CD4-positive, alpha-beta memory T cell (primary cell): ENCODE measurements around the gene C2orf81. TPM values are rescaled to one million over a fixed set of nuclear protein-coding genes. Genes with fewer than 3 reads are reported as not detected.

Source experiments
- CTCF ChIA-PET: fragments of 350-600 bp; sonication (Branson Sonifier 250); formaldehyde crosslinking; loops from one replicate; lab custom pipeline; 2021; ENCODE audit warnings: inconsistent platforms; ENCODE audit not compliant: partially characterized antibody; lab: Charles Lee
- POLR2A ChIA-PET: fragments of 350-600 bp; sonication (Branson Sonifier 250); formaldehyde crosslinking; loops from one replicate; lab custom pipeline; 2021; ENCODE audit not compliant: partially characterized antibody; lab: Charles Lee
- DNase-seq, 5 donors: peaks; one replicate each; pipeline versions ENCODE4 v3.0.0 to v3.0.0-alpha.2; 2020 to 2022; ENCODE audit warnings: mixed read lengths in 1 of 5
- H3K27ac ChIP-seq: one replicate; pipeline ENCODE4 v1.7.0; 2013; ENCODE audit warnings: low read depth, low read length
- H3K27me3 ChIP-seq: 2 replicates; pipeline ENCODE4 v1.7.0; 2013; ENCODE audit warnings: mild to moderate bottlenecking, low read length, moderate library complexity; ENCODE audit not compliant: insufficient read depth
- H3K36me3 ChIP-seq: 2 replicates; pipeline ENCODE4 v1.7.0; 2013; ENCODE audit warnings: mild to moderate bottlenecking, low read length, moderate library complexity; ENCODE audit not compliant: insufficient read depth
- H3K4me1 ChIP-seq: 2 replicates; pipeline ENCODE4 v1.7.0; 2013; ENCODE audit warnings: mild to moderate bottlenecking, low read length, moderate library complexity; ENCODE audit not compliant: insufficient read depth
- H3K4me3 ChIP-seq, 2 donors: one replicate each; pipeline ENCODE4 v1.7.0; 2013; ENCODE audit warnings: low read length in 2 of 2, mild to moderate bottlenecking in 1 of 2
- H3K9me3 ChIP-seq, 2 donors: one replicate each; pipeline ENCODE4 v1.7.0; 2013; ENCODE audit warnings: low read length in 2 of 2, control low read depth in 1 of 2; ENCODE audit not compliant: control insufficient read depth in 1 of 2
- H3K27ac Mint-ChIP-seq, 7 donors: one replicate each; pipeline ENCODE4 v1.8.0; 2020 to 2021; ENCODE audit warnings: mixed read lengths in 7 of 7, mild to moderate bottlenecking in 6 of 7, inconsistent platforms in 3 of 7, moderate library complexity in 3 of 7
- H3K27me3 Mint-ChIP-seq, 2 donors: one replicate each; pipeline ENCODE4 v1.8.0; 2020 to 2021; ENCODE audit warnings: mixed read lengths in 2 of 2
- H3K36me3 Mint-ChIP-seq, 2 donors: one replicate each; pipeline ENCODE4 v1.8.0; 2020 to 2021; ENCODE audit warnings: mixed read lengths in 2 of 2, inconsistent platforms in 1 of 2, mild to moderate bottlenecking in 1 of 2
- H3K4me1 Mint-ChIP-seq, 4 donors: one replicate each; pipeline ENCODE4 v1.8.0; 2020 to 2021; ENCODE audit warnings: mixed read lengths in 4 of 4, mild to moderate bottlenecking in 1 of 4
- H3K4me3 Mint-ChIP-seq, 8 donors: one replicate each; pipeline ENCODE4 v1.8.0; 2020 to 2021; ENCODE audit warnings: mixed read lengths in 8 of 8, mild to moderate bottlenecking in 7 of 8, moderate library complexity in 6 of 8, inconsistent platforms in 3 of 8
- H3K9me3 Mint-ChIP-seq, 8 donors: one replicate each; pipeline ENCODE4 v1.8.0; 2020 to 2021; ENCODE audit warnings: mixed read lengths in 8 of 8, mild to moderate bottlenecking in 5 of 8, inconsistent platforms in 3 of 8, moderate library complexity in 1 of 8
- intact Hi-C: fragments of 100-400 bp; cut with micrococcal nuclease; formaldehyde crosslinking; loops from one replicate; pipeline ENCODE4 v1.15.1; 2023
- polyA plus RNA-seq, 2 donors: library from polyadenylated mRNA; unstranded; fragments of 300-500 nt; fragmentation: Illumina TruSeq; gene quantifications; one replicate each; pipeline ENCODE4 v1.2.3, GENCODE V29; 2021
- total RNA-seq, 2 experiments: library from RNA; stranded (reverse); gene quantifications; one replicate each; pipeline ENCODE4 v1.2.3, GENCODE V29; 2021

Gene C2orf81
- total and polyA plus RNA-seq, 4 experiments from 2014 or later: 1.5 to 7.5 (median 3.4) TPM

DNA sequence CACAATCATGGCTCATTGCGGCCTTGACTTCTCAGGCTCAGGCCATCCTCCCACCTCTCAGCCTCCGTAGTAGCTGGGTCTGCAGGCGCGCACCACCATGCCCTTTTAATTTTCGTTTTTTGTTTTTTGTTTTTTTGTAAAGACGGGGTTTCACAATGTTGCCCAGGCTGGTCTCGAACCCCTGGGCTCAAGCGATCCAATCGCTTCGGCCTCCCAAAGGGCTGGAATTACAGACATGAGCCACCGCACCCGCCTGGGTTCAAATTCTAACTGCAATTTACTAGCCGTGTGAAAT is 29.0 kb downstream of the C2orf81 start:
- CTCF ChIA-PET: interaction anchor here (0.7 to 4.0 kb wide), 15 partner anchors 9 to 569 kb away, joined by 3 to 22 read pairs (median 4); partner anchors contain the start of genes INO80B, MTHFD2, STAMBP and WBP1
- no peak for DNase-seq
- Mint-ChIP-seq H3K27ac (peak overlapping the region in 4 of 7 donors; percentile 99 to 100 (median 100)), H3K9me3 (no peaks in the 10 kb centered on the region), H3K27me3 (peaks cover 0 to 5% of the 10 kb centered on the region in 2 donors), H3K4me3 (peak overlapping the region in 5 of 8 donors; percentile 11 to 97 (median 49)), H3K36me3 (peaks cover 0 to 5% of the 10 kb centered on the region in 2 donors), H3K4me1 (peaks cover 5 to 13% (median 6%) of the 10 kb centered on the region in 4 donors)
- intact Hi-C loops: loop anchor here (1.0 to 10.0 kb wide), 10 partner anchors 29 to 1320 kb away; partner anchors contain the start of genes C2orf81, DOK1, LOXL3 and MTHFD2
- H3K36me3 ChIP-seq: no peaks in the 10 kb centered on the region
- peaks cover 27% of the 10 kb centered on the region for H3K4me1 ChIP-seq
- no peaks in the 10 kb centered on the region for H3K9me3 ChIP-seq
- POLR2A ChIA-PET: interaction anchor here (0.6 to 2.6 kb wide), 16 partner anchors 9 to 655 kb away, joined by 3 to 34 read pairs (median 6); partner anchors contain the start of genes AUP1, C2orf81, DOK1 and HTRA2
- H3K4me3 ChIP-seq: no peak overlapping the region
- H3K27me3 ChIP-seq: no peaks in the 10 kb centered on the region
- H3K27ac ChIP-seq: no peak overlapping the region

GRCh38 chr2:74391580-74392448 is 29.6 kb downstream of the C2orf81 start:
- intact Hi-C loops: loop anchor here (1.0 to 10.0 kb wide), 11 partner anchors 29 to 1320 kb away; partner anchors contain the start of genes C2orf81, DOK1, LOXL3 and MTHFD2

DNA sequence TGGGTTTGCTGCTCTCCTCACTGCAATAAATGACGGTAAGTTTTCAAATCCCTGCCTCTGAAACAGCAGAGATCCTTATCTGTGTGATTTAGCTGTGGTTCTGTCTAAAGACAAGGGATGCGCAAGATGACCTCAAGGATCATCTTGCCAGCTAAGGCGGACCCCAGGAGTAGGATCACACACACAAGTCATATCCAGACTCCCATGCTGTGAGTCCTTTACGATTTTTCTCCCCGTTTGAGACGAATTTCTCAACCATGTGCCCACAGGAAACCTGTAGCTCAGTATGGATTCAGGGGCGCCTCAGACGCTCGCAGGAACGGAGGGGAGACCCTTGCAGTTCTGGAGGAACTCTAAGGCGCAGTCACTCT is 30.2 kb downstream of the C2orf81 start:
- H3K9me3 Mint-ChIP-seq: no peaks in the 10 kb centered on the region
- no peaks in the 10 kb centered on the region for H3K36me3 ChIP-seq
- H3K27me3 ChIP-seq: no peaks in the 10 kb centered on the region
- peaks cover 27% of the 10 kb centered on the region for H3K4me1 ChIP-seq
- peaks cover 0 to 5% of the 10 kb centered on the region in 2 donors for H3K36me3 Mint-ChIP-seq
- H3K27ac ChIP-seq: peak overlapping the region; percentile 88
- POLR2A ChIA-PET: interaction anchor here (0.7 to 2.6 kb wide), 22 partner anchors 8 to 654 kb away, joined by 3 to 34 read pairs (median 4); partner anchors contain the start of genes AUP1, C2orf81, DOK1 and HTRA2
- CTCF ChIA-PET: interaction anchor here (0.6 to 4.0 kb wide), 27 partner anchors 9 to 567 kb away, joined by 3 to 22 read pairs (median 4); partner anchors contain the start of genes AUP1, BOLA3, HTRA2 and INO80B
- DNase-seq: no peak
- peak overlapping the region in 5 of 8 donors; percentile 96 to 99 (median 97) for H3K4me3 Mint-ChIP-seq
- no peaks in the 10 kb centered on the region for H3K9me3 ChIP-seq
- intact Hi-C loops: loop anchor here (1.0 to 10.0 kb wide), 7 partner anchors 63 to 1319 kb away; partner anchors contain the start of genes DOK1, LOXL3, MTHFD2 and SFXN5
- peak overlapping the region in 6 of 7 donors; percentile 89 to 100 (median 94) for H3K27ac Mint-ChIP-seq
- H3K4me3 ChIP-seq: peak overlapping the region; percentile 84 to 90
- H3K4me1 Mint-ChIP-seq: peaks cover 5 to 13% (median 6%) of the 10 kb centered on the region in 4 donors
- peaks cover 0 to 5% of the 10 kb centered on the region in 2 donors for H3K27me3 Mint-ChIP-seq

More at GRCh38 chr2:74391580-74392448, 29.6 kb downstream of the C2orf81 start:
- peaks cover 0 to 5% of the 10 kb centered on the region in 2 donors for H3K36me3 Mint-ChIP-seq
- peak overlapping the region; percentile 84 to 90 for H3K4me3 ChIP-seq
- peaks cover 27% of the 10 kb centered on the region for H3K4me1 ChIP-seq
- peak overlapping the region in 5 of 8 donors; percentile 96 to 99 (median 97) for H3K4me3 Mint-ChIP-seq
- H3K9me3 Mint-ChIP-seq: no peaks in the 10 kb centered on the region
- H3K27ac Mint-ChIP-seq: peak overlapping the region in 6 of 7 donors; percentile 99 to 100 (median 100)
- no peaks in the 10 kb centered on the region for H3K36me3 ChIP-seq
- DNase-seq: peak; percentile 92 to 96 (median 94)
- no peaks in the 10 kb centered on the region for H3K27me3 ChIP-seq
- ChIA-PET CTCF (interaction anchor here (0.6 to 4.0 kb wide), 28 partner anchors 9 to 568 kb away, joined by 3 to 22 read pairs (median 4); partner anchors contain the start of genes AUP1, BOLA3, HTRA2 and INO80B), POLR2A (interaction anchor here (0.6 to 2.6 kb wide), 22 partner anchors 9 to 655 kb away, joined by 3 to 34 read pairs (median 4); partner anchors contain the start of genes AUP1, C2orf81, DOK1 and HTRA2)
- H3K27me3 Mint-ChIP-seq: peaks cover 0 to 5% of the 10 kb centered on the region in 2 donors
- peaks cover 5 to 13% (median 6%) of the 10 kb centered on the region in 4 donors for H3K4me1 Mint-ChIP-seq
- H3K27ac ChIP-seq: peak overlapping the region; percentile 88
- no peaks in the 10 kb centered on the region for H3K9me3 ChIP-seq

DNA sequence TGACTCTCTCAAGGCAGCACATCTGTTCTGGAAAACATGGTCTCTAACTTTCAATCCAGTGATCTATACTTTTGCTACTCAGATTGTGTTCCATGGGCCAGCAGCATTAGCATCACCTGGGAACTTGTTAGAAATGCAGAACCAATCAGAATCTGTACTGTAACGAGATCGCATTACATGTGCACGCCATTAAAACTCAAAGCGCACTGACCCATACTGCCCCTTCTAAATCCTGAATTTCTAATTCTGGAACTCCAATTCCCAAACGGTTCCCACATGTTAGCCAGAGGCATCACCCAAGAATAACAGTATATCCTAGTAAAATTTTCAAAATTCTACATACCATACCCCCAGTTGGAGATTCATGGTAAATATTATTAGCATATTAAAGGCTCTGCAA is 30.8 kb downstream of the C2orf81 start:
- POLR2A ChIA-PET: interaction anchor here (0.7 to 2.6 kb wide), 11 partner anchors 12 to 653 kb away, joined by 3 to 34 read pairs (median 4); partner anchors contain the start of genes C2orf81, INO80B, MOB1A and TPRKB

DNA sequence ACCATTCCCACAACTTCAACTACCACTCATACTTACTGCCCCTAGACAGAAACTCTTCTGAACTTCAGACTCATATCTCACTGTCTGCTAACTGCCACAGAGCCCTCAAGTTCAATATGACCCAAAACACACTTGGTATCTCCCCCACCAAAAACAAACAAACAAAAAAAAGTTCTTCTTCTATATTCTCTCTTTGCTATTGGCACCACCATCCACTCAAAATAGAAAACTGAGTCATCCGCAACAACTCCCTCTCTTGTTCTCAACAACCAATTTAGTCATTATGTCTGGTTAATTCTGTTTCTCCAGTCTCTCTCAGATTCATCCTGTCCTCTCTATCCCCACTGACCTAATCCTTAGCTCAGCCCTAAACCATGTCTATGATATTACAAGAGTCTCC is 34.1 kb downstream of the C2orf81 start:
- H3K4me1 ChIP-seq: peaks cover 27% of the 10 kb centered on the region
- no peak overlapping the region for H3K27ac ChIP-seq
- CTCF ChIA-PET: interaction anchor here (1.2 kb wide), 1 partner anchor 52 kb away, joined by 3 read pairs; no protein-coding TSS in a partner anchor
- Mint-ChIP-seq H3K27ac (no peak overlapping the region), H3K36me3 (peaks cover 3 to 13% of the 10 kb centered on the region in 2 donors), H3K9me3 (no peaks in the 10 kb centered on the region), H3K4me1 (peaks cover 6 to 15% (median 9%) of the 10 kb centered on the region in 4 donors), H3K4me3 (no peak overlapping the region), H3K27me3 (no peaks in the 10 kb centered on the region)
- H3K4me3 ChIP-seq: no peak overlapping the region
- no peak for DNase-seq
- H3K9me3 ChIP-seq: no peaks in the 10 kb centered on the region
- POLR2A ChIA-PET: no interaction called here
- no peaks in the 10 kb centered on the region for H3K27me3 ChIP-seq
- intact Hi-C loops: no loop called here
- H3K36me3 ChIP-seq: no peaks in the 10 kb centered on the region

More for the DNA sequence above, 30.8 kb downstream of the C2orf81 start:
- no peaks in the 10 kb centered on the region for H3K9me3 Mint-ChIP-seq
- no peak overlapping the region for H3K4me3 ChIP-seq
- peaks cover 27% of the 10 kb centered on the region for H3K4me1 ChIP-seq
- H3K9me3 ChIP-seq: no peaks in the 10 kb centered on the region
- H3K4me3 Mint-ChIP-seq: peak overlapping the region in 4 of 8 donors; percentile 53 to 99 (median 84)
- DNase-seq: no peak
- no peak overlapping the region for H3K27ac ChIP-seq
- H3K27me3 ChIP-seq: no peaks in the 10 kb centered on the region
- intact Hi-C loops: loop anchor here (1.0 to 10.0 kb wide), 7 partner anchors 64 to 1318 kb away; partner anchors contain the start of genes DOK1, LOXL3, MTHFD2 and SFXN5
- H3K36me3 Mint-ChIP-seq: peaks cover 0 to 5% of the 10 kb centered on the region in 2 donors
- H3K4me1 Mint-ChIP-seq: peaks cover 5 to 13% (median 6%) of the 10 kb centered on the region in 4 donors
- peaks cover 0 to 5% of the 10 kb centered on the region in 2 donors for H3K27me3 Mint-ChIP-seq
- no peaks in the 10 kb centered on the region for H3K36me3 ChIP-seq
- H3K27ac Mint-ChIP-seq: peak overlapping the region in 3 of 7 donors; percentile 28 to 40 (median 32)
- CTCF ChIA-PET: interaction anchor here (1.0 to 4.0 kb wide), 15 partner anchors 8 to 198 kb away, joined by 3 to 22 read pairs (median 6); partner anchors contain the start of genes AUP1, HTRA2, INO80B and MTHFD2

- H3K4me3 Mint-ChIP-seq: no peak overlapping the region
- H3K27me3 Mint-ChIP-seq: no peaks in the 10 kb centered on the region
- H3K27ac Mint-ChIP-seq: no peak overlapping the region
- no peak for DNase-seq
- H3K9me3 ChIP-seq: no peaks in the 10 kb centered on the region
- H3K36me3 Mint-ChIP-seq: peaks cover 3 to 15% of the 10 kb centered on the region in 2 donors
- no peak overlapping the region for H3K4me3 ChIP-seq
- H3K27me3 ChIP-seq: no peaks in the 10 kb centered on the region
- no peaks in the 10 kb centered on the region for H3K9me3 Mint-ChIP-seq
- ChIA-PET POLR2A (no interaction called here), CTCF (interaction anchor here (1.2 kb wide), 1 partner anchor 50 kb away, joined by 4 read pairs; no protein-coding TSS in a partner anchor)
- peaks cover 3% of the 10 kb centered on the region for H3K36me3 ChIP-seq
- peaks cover 10 to 25% (median 16%) of the 10 kb centered on the region in 4 donors for H3K4me1 Mint-ChIP-seq
- intact Hi-C loops: no loop called here
- no peak overlapping the region for H3K27ac ChIP-seq
- H3K4me1 ChIP-seq: peaks cover 35% of the 10 kb centered on the region
Observed at GRCh38 chr2:74385396-74385795, 36.0 kb downstream of the C2orf81 start.
